ENCODE results near the gene SLIT1.

GRCh38 chr10:97121041-97121440 lies 64.7 kb downstream of the SLIT1 start:
- TF ChIP-seq CTCF (IDR thresholded peaks at IDR 0.05) (no peak), EZH2 (IDR thresholded peaks at IDR 0.05; ENCODE audit: borderline replicate concordance, insufficient read depth, low read depth, low read length, poor library complexity, severe bottlenecking) (no peak)
